WTC11 (cell line): ENCODE results near the gene RWDD1. TPM values are rescaled to one million over a fixed set of nuclear protein-coding genes. Genes with fewer than 3 reads are reported as not detected.

Experiments used
- ATAC-seq: fragments of 200-7000 bp; cut with Tn5 transposase; 2 replicates; pipeline ENCODE4 v1.10.0; 2021; ENCODE audit warnings: mild to moderate bottlenecking, moderate library complexity
- CTCF ChIA-PET: fragments of 300-600 bp; sonication (Branson Sonifier 250); formaldehyde crosslinking; loops from one replicate; lab custom pipeline; 2021; ENCODE audit warnings: antibody characterized with exemption; lab: Charles Lee
- POLR2A ChIA-PET: fragments of 350-600 bp; sonication (Branson Sonifier 250); formaldehyde crosslinking; loops from one replicate; lab custom pipeline; 2021; ENCODE audit warnings: antibody characterized with exemption; lab: Charles Lee
- DNase-seq: peaks from one replicate; pipeline ENCODE4 v3.0.0; 2021; ENCODE audit warnings: low spot score
- H3K27ac Mint-ChIP-seq: 2 replicates; pipeline ENCODE4 v1.8.0; 2021; ENCODE audit warnings: mixed read lengths
- H3K27me3 Mint-ChIP-seq: 2 replicates; pipeline ENCODE4 v1.8.0; 2021; ENCODE audit warnings: low read depth, mild to moderate bottlenecking, moderate library complexity, mixed read lengths
- H3K36me3 Mint-ChIP-seq: 2 replicates; pipeline ENCODE4 v1.8.0; 2021; ENCODE audit warnings: mixed read lengths
- H3K4me1 Mint-ChIP-seq: 2 replicates; pipeline ENCODE4 v1.8.0; 2022; ENCODE audit warnings: mixed read lengths
- H3K4me3 Mint-ChIP-seq: 2 replicates; pipeline ENCODE4 v1.8.0; 2021; ENCODE audit warnings: mild to moderate bottlenecking, moderate library complexity, mixed read lengths
- H3K9me3 Mint-ChIP-seq: 2 replicates; pipeline ENCODE4 v1.8.0; 2021; ENCODE audit warnings: mixed read lengths
- CBFB ChIP-seq: sonication (generic); formaldehyde crosslinking; IDR thresholded peaks from 2 replicates; pipeline ENCODE4 v1.8.1; 2022; ENCODE audit warnings: mild to moderate bottlenecking, low read depth, missing genetic modification reagents
- CREB1 ChIP-seq: sonication (generic); formaldehyde crosslinking; IDR thresholded peaks from 2 replicates; pipeline ENCODE4 v1.8.0; 2023; ENCODE audit warnings: mild to moderate bottlenecking, missing genetic modification reagents
- FOXK1 ChIP-seq: sonication (generic); formaldehyde crosslinking; IDR thresholded peaks from 2 replicates; pipeline ENCODE4 v1.8.0; 2022; ENCODE audit warnings: mild to moderate bottlenecking, moderate library complexity, missing genetic modification reagents
- GTF2I ChIP-seq: fragments of 250-450 bp; sonication (Bioruptor Pico); conservative IDR thresholded peaks from 2 replicates; pipeline ENCODE4 v1.4.0; 2021; ENCODE audit warnings: mild to moderate bottlenecking
- HMGA2 ChIP-seq: fragments of 250-450 bp; sonication (Bioruptor Pico); IDR thresholded peaks from 2 replicates; pipeline ENCODE4 v1.4.0; 2021; ENCODE audit warnings: mild to moderate bottlenecking, moderate library complexity
- HMGXB4 ChIP-seq: sonication (generic); formaldehyde crosslinking; IDR thresholded peaks from 2 replicates; pipeline ENCODE4 v1.8.1; 2023; ENCODE audit warnings: mild to moderate bottlenecking, moderate library complexity, missing genetic modification reagents
- KAT7 ChIP-seq: sonication (generic); formaldehyde crosslinking; IDR thresholded peaks from 2 replicates; pipeline ENCODE4 v1.8.1; 2023; ENCODE audit warnings: missing genetic modification reagents, mild to moderate bottlenecking, borderline replicate concordance
- STAT6 ChIP-seq: sonication (generic); formaldehyde crosslinking; conservative IDR thresholded peaks from 2 replicates; pipeline ENCODE4 v1.8.1; 2023; ENCODE audit warnings: mild to moderate bottlenecking, low read depth, missing genetic modification reagents, moderate library complexity
- TCF7 ChIP-seq: sonication (generic); formaldehyde crosslinking; IDR thresholded peaks from 2 replicates; pipeline ENCODE4 v1.8.0; 2022; ENCODE audit warnings: mild to moderate bottlenecking, low read depth, missing genetic modification reagents, moderate library complexity
- ZNF121 ChIP-seq: sonication (generic); formaldehyde crosslinking; IDR thresholded peaks from 2 replicates; pipeline ENCODE4 v1.8.0; 2023; ENCODE audit warnings: missing genetic modification reagents
- ZNF396 ChIP-seq: fragments of 250-450 bp; sonication (Bioruptor Pico); IDR thresholded peaks from 2 replicates; pipeline ENCODE4 v1.8.0; 2021; ENCODE audit warnings: mild to moderate bottlenecking, moderate library complexity, borderline replicate concordance
- ZNF423 ChIP-seq: fragments of 250-450 bp; sonication (Bioruptor Pico); IDR thresholded peaks from 2 replicates; pipeline ENCODE4 v2.1.2; 2022; ENCODE audit warnings: mild to moderate bottlenecking, moderate library complexity
- ZNF671 ChIP-seq: fragments of 250-450 bp; sonication (Bioruptor Pico); IDR thresholded peaks from 2 replicates; pipeline ENCODE4 v1.8.0; 2021; ENCODE audit warnings: mild to moderate bottlenecking
- total RNA-seq: library from RNA; stranded (reverse); gene quantifications from 3 replicates; pipeline ENCODE4 v1.2.3, GENCODE V29; 2021
- TF ChIP-seq, protein P1 (sequence below): sonication (generic); formaldehyde crosslinking; IDR thresholded peaks from 2 replicates; pipeline ENCODE4 v1.8.1; 2022; ENCODE audit warnings: low read depth, missing genetic modification reagents, borderline replicate concordance
- TF ChIP-seq, protein P2 (sequence below): fragments of 200-600 bp; IDR thresholded peaks from 2 replicates; pipeline ENCODE4 v1.8.0; 2022; ENCODE audit warnings: antibody characterized with exemption
- TF ChIP-seq, protein P3 (sequence below): fragments of 250-450 bp; sonication (Bioruptor Pico); IDR thresholded peaks from 2 replicates; pipeline ENCODE4 v1.9.0; 2021; ENCODE audit warnings: mild to moderate bottlenecking
- TF ChIP-seq, protein P4 (sequence below): sonication (generic); formaldehyde crosslinking; IDR thresholded peaks from 2 replicates; pipeline ENCODE4 v1.8.0; 2022; ENCODE audit warnings: mild to moderate bottlenecking, missing genetic modification reagents
- TF ChIP-seq, protein P5 (sequence below): sonication (generic); formaldehyde crosslinking; IDR thresholded peaks from 2 replicates; pipeline ENCODE4 v1.8.1; 2022; ENCODE audit warnings: mild to moderate bottlenecking, missing genetic modification reagents, moderate library complexity, borderline replicate concordance

Gene RWDD1
- total RNA-seq, 1 experiment from 2014 or later = 33.8 TPM

GRCh38 chr6:116531675-116532570, 39.4 kb upstream of the RWDD1 start:
- H3K9me3 Mint-ChIP-seq = no peaks in the 10 kb centered on the region
- DNase-seq = peak; percentile 79
- H3K27ac Mint-ChIP-seq = no peak overlapping the region
- CTCF ChIA-PET = interaction anchor here (1.3 to 3.8 kb wide), 6 partner anchors 10 to 263 kb away, joined by 3 to 65 read pairs (median 16); partner anchors contain the start of genes CALHM5 and TSPYL1
- TF ChIP-seq ZNF121 (CRISPR knock-in tag) (peak; percentile 76; the same call in 1 of the 2 replicates), GTF2I (CRISPR knock-in tag) (0 out of 2 replicates have a peak, but pooled peaks have one; percentile 11), HMGA2 (CRISPR knock-in tag) (peak; percentile 99)
- TF ChIP-seq, protein P1, sequence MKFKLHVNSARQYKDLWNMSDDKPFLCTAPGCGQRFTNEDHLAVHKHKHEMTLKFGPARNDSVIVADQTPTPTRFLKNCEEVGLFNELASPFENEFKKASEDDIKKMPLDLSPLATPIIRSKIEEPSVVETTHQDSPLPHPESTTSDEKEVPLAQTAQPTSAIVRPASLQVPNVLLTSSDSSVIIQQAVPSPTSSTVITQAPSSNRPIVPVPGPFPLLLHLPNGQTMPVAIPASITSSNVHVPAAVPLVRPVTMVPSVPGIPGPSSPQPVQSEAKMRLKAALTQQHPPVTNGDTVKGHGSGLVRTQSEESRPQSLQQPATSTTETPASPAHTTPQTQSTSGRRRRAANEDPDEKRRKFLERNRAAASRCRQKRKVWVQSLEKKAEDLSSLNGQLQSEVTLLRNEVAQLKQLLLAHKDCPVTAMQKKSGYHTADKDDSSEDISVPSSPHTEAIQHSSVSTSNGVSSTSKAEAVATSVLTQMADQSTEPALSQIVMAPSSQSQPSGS (CRISPR knock-in tag) = no peak
- TF ChIP-seq, protein P2, sequence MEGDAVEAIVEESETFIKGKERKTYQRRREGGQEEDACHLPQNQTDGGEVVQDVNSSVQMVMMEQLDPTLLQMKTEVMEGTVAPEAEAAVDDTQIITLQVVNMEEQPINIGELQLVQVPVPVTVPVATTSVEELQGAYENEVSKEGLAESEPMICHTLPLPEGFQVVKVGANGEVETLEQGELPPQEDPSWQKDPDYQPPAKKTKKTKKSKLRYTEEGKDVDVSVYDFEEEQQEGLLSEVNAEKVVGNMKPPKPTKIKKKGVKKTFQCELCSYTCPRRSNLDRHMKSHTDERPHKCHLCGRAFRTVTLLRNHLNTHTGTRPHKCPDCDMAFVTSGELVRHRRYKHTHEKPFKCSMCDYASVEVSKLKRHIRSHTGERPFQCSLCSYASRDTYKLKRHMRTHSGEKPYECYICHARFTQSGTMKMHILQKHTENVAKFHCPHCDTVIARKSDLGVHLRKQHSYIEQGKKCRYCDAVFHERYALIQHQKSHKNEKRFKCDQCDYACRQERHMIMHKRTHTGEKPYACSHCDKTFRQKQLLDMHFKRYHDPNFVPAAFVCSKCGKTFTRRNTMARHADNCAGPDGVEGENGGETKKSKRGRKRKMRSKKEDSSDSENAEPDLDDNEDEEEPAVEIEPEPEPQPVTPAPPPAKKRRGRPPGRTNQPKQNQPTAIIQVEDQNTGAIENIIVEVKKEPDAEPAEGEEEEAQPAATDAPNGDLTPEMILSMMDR = peak; percentile 55
- no peak overlapping the region for H3K4me3 Mint-ChIP-seq
- H3K27me3 Mint-ChIP-seq = no peaks in the 10 kb centered on the region
- POLR2A ChIA-PET = no interaction called here
- H3K4me1 Mint-ChIP-seq = peaks cover 49% of the 10 kb centered on the region
- peak; percentile 75 for ATAC-seq
- H3K36me3 Mint-ChIP-seq = no peaks in the 10 kb centered on the region

DNA sequence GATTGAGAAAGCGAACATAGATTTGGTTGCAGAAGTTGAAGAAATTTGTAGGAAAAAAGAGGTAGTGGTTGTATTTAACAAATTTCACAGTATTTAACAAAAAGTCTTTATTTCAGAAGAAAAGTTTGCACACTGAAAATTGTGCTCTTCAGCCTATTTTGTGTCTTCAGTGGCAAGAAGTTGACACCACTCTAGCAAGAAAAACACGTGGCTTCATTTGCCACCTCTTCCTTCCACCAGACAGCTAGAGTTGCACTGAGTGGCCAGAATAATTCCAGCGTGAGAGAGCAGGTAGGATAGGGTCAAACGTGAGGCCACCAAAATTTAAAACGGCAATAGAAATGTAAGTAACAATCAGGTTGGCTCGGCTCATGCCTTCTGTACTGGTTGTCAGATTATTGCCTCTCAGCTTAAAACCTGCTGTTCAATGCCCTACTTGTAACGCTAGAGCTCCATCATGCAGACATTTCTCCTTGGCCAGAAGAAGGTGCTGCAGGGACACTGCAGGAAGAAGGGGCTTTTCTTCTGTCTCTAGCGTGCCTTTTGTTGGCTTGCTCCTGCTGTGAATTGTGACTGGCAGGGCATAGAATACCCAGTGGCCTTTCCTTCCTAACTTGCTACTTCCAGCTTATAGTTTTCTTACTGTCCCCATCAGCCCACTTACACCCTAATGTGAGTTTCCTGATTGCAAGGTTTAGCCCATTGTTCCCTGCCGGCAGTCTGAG, 37.9 kb upstream of the RWDD1 start:
- ChIA-PET CTCF (interaction anchor here (0.5 to 3.8 kb wide), 34 partner anchors 8 to 323 kb away, joined by 3 to 65 read pairs (median 4); partner anchors contain the start of genes CALHM4, CALHM5, RSPH4A and RWDD1), POLR2A (interaction anchor here (0.8 kb wide), 1 partner anchor 9 kb away, joined by 3 read pairs; no protein-coding TSS in a partner anchor)
- Mint-ChIP-seq H3K36me3 (no peaks in the 10 kb centered on the region), H3K4me3 (no peak overlapping the region), H3K4me1 (peaks cover 49% of the 10 kb centered on the region), H3K27ac (0 out of 2 replicates have a peak overlapping the region, but pooled peaks have one; percentile 2), H3K27me3 (no peaks in the 10 kb centered on the region), H3K9me3 (no peaks in the 10 kb centered on the region)
- ATAC-seq (peak; percentile 70), DNase-seq (no peak)
- TF ChIP-seq ZNF396 (no peak), ZNF423 (CRISPR knock-in tag) (no peak), TCF7 (CRISPR knock-in tag) (no peak), ZNF671 (CRISPR knock-in tag) (no peak), CBFB (no peak), HMGXB4 (CRISPR knock-in tag) (no peak), CREB1 (CRISPR knock-in tag) (no peak), FOXK1 (no peak), STAT6 (CRISPR knock-in tag) (no peak), KAT7 (CRISPR knock-in tag) (no peak)
- TF ChIP-seq, protein P3, sequence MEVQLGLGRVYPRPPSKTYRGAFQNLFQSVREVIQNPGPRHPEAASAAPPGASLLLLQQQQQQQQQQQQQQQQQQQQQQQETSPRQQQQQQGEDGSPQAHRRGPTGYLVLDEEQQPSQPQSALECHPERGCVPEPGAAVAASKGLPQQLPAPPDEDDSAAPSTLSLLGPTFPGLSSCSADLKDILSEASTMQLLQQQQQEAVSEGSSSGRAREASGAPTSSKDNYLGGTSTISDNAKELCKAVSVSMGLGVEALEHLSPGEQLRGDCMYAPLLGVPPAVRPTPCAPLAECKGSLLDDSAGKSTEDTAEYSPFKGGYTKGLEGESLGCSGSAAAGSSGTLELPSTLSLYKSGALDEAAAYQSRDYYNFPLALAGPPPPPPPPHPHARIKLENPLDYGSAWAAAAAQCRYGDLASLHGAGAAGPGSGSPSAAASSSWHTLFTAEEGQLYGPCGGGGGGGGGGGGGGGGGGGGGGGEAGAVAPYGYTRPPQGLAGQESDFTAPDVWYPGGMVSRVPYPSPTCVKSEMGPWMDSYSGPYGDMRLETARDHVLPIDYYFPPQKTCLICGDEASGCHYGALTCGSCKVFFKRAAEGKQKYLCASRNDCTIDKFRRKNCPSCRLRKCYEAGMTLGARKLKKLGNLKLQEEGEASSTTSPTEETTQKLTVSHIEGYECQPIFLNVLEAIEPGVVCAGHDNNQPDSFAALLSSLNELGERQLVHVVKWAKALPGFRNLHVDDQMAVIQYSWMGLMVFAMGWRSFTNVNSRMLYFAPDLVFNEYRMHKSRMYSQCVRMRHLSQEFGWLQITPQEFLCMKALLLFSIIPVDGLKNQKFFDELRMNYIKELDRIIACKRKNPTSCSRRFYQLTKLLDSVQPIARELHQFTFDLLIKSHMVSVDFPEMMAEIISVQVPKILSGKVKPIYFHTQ (CRISPR knock-in tag) = no peak
- TF ChIP-seq, protein P4, sequence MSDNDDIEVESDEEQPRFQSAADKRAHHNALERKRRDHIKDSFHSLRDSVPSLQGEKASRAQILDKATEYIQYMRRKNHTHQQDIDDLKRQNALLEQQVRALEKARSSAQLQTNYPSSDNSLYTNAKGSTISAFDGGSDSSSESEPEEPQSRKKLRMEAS (CRISPR knock-in tag) = no peak
- TF ChIP-seq, protein P5, sequence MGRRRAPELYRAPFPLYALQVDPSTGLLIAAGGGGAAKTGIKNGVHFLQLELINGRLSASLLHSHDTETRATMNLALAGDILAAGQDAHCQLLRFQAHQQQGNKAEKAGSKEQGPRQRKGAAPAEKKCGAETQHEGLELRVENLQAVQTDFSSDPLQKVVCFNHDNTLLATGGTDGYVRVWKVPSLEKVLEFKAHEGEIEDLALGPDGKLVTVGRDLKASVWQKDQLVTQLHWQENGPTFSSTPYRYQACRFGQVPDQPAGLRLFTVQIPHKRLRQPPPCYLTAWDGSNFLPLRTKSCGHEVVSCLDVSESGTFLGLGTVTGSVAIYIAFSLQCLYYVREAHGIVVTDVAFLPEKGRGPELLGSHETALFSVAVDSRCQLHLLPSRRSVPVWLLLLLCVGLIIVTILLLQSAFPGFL (CRISPR knock-in tag) = no peak
